CD14-positive monocyte (primary cell): Measurements from ENCODE around the gene PCSK4. TPM values are rescaled to one million over a fixed set of nuclear protein-coding genes. Genes with fewer than 3 reads are reported as not detected.

Source experiments
- DNase-seq, 3 donors: peaks; one replicate each; pipeline ENCODE4 v3.0.0-alpha.2; 2011 to 2022
- H2AFZ ChIP-seq: 2 replicates; pipeline ENCODE4 v1.6.0; 2012; ENCODE audit warnings: mild to moderate bottlenecking, low read depth, low read length, inconsistent platforms; ENCODE audit not compliant: insufficient read depth, poor library complexity, severe bottlenecking
- H3K27ac ChIP-seq, 2 donors: 1 replicate in 1 of 2; 2 replicates in 1 of 2; pipeline ENCODE4 v1.5.1; 2012 to 2013; ENCODE audit warnings: low read length in 2 of 2, control low read depth in 1 of 2, inconsistent platforms in 1 of 2, low read depth in 1 of 2, mild to moderate bottlenecking in 1 of 2
- H3K27me3 ChIP-seq, 2 donors: one replicate each; pipeline versions ENCODE4 v1.6.0 to v1.6.1; 2011 to 2013; ENCODE audit warnings: low read length in 2 of 2; ENCODE audit not compliant: control insufficient read depth in 2 of 2, insufficient read depth in 2 of 2
- H3K36me3 ChIP-seq, 2 donors: replicated peaks in 1 of 2; 1 replicate in 1 of 2; 2 replicates in 1 of 2; pipeline versions ENCODE4 v1.5.1 to v1.6.1; 2012 to 2013; ENCODE audit warnings: low read length in 2 of 2, control low read depth in 1 of 2, inconsistent platforms in 1 of 2, mild to moderate bottlenecking in 1 of 2; ENCODE audit not compliant: insufficient read depth in 2 of 2, control insufficient read depth in 1 of 2
- H3K4me1 ChIP-seq, 2 donors: 1 replicate in 1 of 2; 2 replicates in 1 of 2; pipeline versions ENCODE4 v1.5.1 to v1.6.1; 2012 to 2013; ENCODE audit warnings: low read length in 2 of 2, control low read depth in 1 of 2, inconsistent platforms in 1 of 2, mild to moderate bottlenecking in 1 of 2, moderate library complexity in 1 of 2; ENCODE audit not compliant: insufficient read depth in 2 of 2, control insufficient read depth in 1 of 2
- H3K4me2 ChIP-seq: replicated peaks from 2 replicates; pipeline ENCODE3; 2012; ENCODE audit warnings: low read length, moderate library complexity, mild to moderate bottlenecking; ENCODE audit not compliant: poor library complexity, severe bottlenecking; ENCODE audit errors: extremely low read depth
- H3K4me3 ChIP-seq, 3 experiments: fragments of 200-600 bp in 1 of 3; sonication (generic) in 1 of 3; replicated peaks in 1 of 3; 1 replicate in 2 of 3; 2 replicates in 1 of 3; pipeline ENCODE4 v1.5.1; 2011 to 2013; ENCODE audit warnings: low read length in 3 of 3, mild to moderate bottlenecking in 3 of 3, control low read depth in 2 of 3, low read depth in 2 of 3, inconsistent platforms in 1 of 3, moderate library complexity in 1 of 3
- H3K79me2 ChIP-seq: 2 replicates; pipeline ENCODE4 v1.6.0; 2012; ENCODE audit warnings: mild to moderate bottlenecking, control low read depth, inconsistent platforms, low read length, moderate library complexity; ENCODE audit not compliant: insufficient read depth
- H3K9ac ChIP-seq: 2 replicates; pipeline ENCODE4 v1.6.0; 2017; ENCODE audit warnings: low read length, mild to moderate bottlenecking; ENCODE audit not compliant: insufficient read depth, poor library complexity, severe bottlenecking
- H3K9me3 ChIP-seq, 2 donors: replicated peaks in 1 of 2; 1 replicate in 1 of 2; 2 replicates in 1 of 2; pipeline versions ENCODE4 v1.5.1 to v1.6.1; 2012 to 2013; ENCODE audit warnings: low read length in 2 of 2, control low read depth in 1 of 2; ENCODE audit not compliant: control insufficient read depth in 1 of 2, insufficient read depth in 1 of 2
- H4K20me1 ChIP-seq: 2 replicates; pipeline ENCODE4 v1.6.0; 2012; ENCODE audit warnings: mild to moderate bottlenecking, low read length, control low read depth, moderate library complexity; ENCODE audit not compliant: insufficient read depth
- H3K27ac Mint-ChIP-seq, 7 donors: one replicate each; pipeline ENCODE4 v1.8.0; 2020; ENCODE audit warnings: mild to moderate bottlenecking in 7 of 7, mixed read lengths in 7 of 7, moderate library complexity in 6 of 7, inconsistent platforms in 2 of 7
- H3K27me3 Mint-ChIP-seq, 3 donors: one replicate each; pipeline ENCODE4 v1.8.0; 2021 to 2022; ENCODE audit warnings: low read depth in 3 of 3, mild to moderate bottlenecking in 3 of 3, mixed read lengths in 3 of 3, moderate library complexity in 3 of 3, inconsistent platforms in 1 of 3
- H3K36me3 Mint-ChIP-seq, 2 donors: one replicate each; pipeline ENCODE4 v1.8.0; 2020; ENCODE audit warnings: mixed read lengths in 2 of 2, inconsistent platforms in 1 of 2, mild to moderate bottlenecking in 1 of 2
- H3K4me1 Mint-ChIP-seq: one replicate; pipeline ENCODE4 v1.8.0; 2020; ENCODE audit warnings: mild to moderate bottlenecking, mixed read lengths
- H3K4me3 Mint-ChIP-seq, 2 donors: one replicate each; pipeline ENCODE4 v1.8.0; 2020; ENCODE audit warnings: mild to moderate bottlenecking in 2 of 2, mixed read lengths in 2 of 2, moderate library complexity in 1 of 2
- H3K9me3 Mint-ChIP-seq, 7 donors: one replicate each; pipeline ENCODE4 v1.8.0; 2020 to 2022; ENCODE audit warnings: mixed read lengths in 7 of 7, mild to moderate bottlenecking in 6 of 7, moderate library complexity in 6 of 7, inconsistent platforms in 2 of 7
- WGBS: methylation state at CpG from one replicate; pipeline ENCODE4 v1.1.5; 2013; ENCODE audit warnings: missing lambda C conversion rate; ENCODE audit not compliant: insufficient coverage; 5-methylcytosine and 5-hydroxymethylcytosine counted together
- intact Hi-C, 2 donors: fragments of 100-400 bp; cut with micrococcal nuclease; formaldehyde crosslinking; loops; one replicate each; pipeline versions ENCODE4 v1.15.0 to v1.15.1; 2023
- polyA plus RNA-seq, 3 donors: library from polyadenylated mRNA; depleted of rRNA in 1 of 3; unstranded in 2 of 3; stranded (reverse) in 1 of 3; fragments of 300-500 nt in 2 of 3; fragments of >200 nt in 1 of 3; fragmentation: Illumina TruSeq in 2 of 3; gene quantifications; 1 replicate in 2 of 3; 2 replicates in 1 of 3; pipeline ENCODE4 v1.2.3, GENCODE V29; 2012 to 2021
- TF ChIP-seq, protein P1 (sequence below): fragments of 200-600 bp; IDR thresholded peaks from one replicate; pipeline ENCODE4 v1.8.0; 2022; ENCODE audit warnings: antibody characterized with exemption, mild to moderate bottlenecking

Gene PCSK4
- polyA plus RNA-seq, 3 donors: 0.34 to 1.0 TPM; not detected in 1

DNA sequence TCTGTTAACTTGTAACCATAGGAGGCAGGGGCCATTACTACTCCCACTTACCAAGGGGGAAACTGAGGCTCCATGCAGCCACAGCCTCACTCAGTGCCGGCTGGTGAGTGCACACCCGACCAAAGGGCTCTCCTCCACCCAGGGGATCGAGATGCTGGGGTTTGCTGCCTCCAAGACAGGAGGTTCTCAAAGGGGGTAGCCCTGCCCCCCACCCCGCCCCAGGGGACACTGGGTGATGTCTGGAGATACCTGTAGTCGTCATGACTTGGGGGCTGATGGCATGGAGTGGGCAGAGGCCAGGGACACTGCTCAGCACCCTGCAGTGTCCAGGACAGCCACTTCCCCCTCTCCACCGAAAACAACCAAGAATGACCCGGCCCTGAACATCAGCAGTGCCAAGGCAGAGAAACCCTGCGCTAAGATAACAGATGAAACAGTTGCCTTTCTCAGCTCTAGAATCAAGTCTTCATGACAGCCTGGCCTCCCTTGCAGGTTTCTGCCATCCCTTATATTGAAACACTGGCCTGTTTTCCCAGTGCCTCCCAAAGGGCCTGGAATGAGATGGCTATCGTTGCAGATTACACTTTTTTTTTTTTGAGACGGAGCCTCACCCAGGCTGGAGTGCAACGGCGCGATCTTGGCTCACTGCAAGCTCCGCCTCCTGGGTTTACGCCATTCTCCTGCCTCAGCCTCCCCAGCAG is 4.1 kb upstream of the PCSK4 start:
- peaks cover 14 to 24% of the 10 kb centered on the region in 2 donors for H3K4me1 ChIP-seq
- Mint-ChIP-seq H3K9me3 (peaks cover 0 to 5% (median 0%) of the 10 kb centered on the region in 7 donors), H3K4me3 (no peak overlapping the region), H3K27ac (no peak overlapping the region), H3K27me3 (peaks cover 14 to 31% (median 31%) of the 10 kb centered on the region in 3 donors), H3K36me3 (no peaks in the 10 kb centered on the region), H3K4me1 (peaks cover 16% of the 10 kb centered on the region)
- no peaks in the 10 kb centered on the region for H3K9me3 ChIP-seq
- H3K9ac ChIP-seq: no peak overlapping the region
- TF ChIP-seq, protein P1, sequence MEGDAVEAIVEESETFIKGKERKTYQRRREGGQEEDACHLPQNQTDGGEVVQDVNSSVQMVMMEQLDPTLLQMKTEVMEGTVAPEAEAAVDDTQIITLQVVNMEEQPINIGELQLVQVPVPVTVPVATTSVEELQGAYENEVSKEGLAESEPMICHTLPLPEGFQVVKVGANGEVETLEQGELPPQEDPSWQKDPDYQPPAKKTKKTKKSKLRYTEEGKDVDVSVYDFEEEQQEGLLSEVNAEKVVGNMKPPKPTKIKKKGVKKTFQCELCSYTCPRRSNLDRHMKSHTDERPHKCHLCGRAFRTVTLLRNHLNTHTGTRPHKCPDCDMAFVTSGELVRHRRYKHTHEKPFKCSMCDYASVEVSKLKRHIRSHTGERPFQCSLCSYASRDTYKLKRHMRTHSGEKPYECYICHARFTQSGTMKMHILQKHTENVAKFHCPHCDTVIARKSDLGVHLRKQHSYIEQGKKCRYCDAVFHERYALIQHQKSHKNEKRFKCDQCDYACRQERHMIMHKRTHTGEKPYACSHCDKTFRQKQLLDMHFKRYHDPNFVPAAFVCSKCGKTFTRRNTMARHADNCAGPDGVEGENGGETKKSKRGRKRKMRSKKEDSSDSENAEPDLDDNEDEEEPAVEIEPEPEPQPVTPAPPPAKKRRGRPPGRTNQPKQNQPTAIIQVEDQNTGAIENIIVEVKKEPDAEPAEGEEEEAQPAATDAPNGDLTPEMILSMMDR: no peak
- no peaks in the 10 kb centered on the region for H3K36me3 ChIP-seq
- no peak overlapping the region for H3K4me3 ChIP-seq
- no peak overlapping the region for H3K4me2 ChIP-seq
- no peak overlapping the region for H2AFZ ChIP-seq
- WGBS: 88% methylated on average over 10 of the region's 15 CpGs
- DNase-seq: no peak
- intact Hi-C loops: loop anchor here in 1 of 2 donors (5.0 kb wide), 1 partner anchor 73 kb away; the partner anchor contains the start of gene MEX3D
- H3K79me2 ChIP-seq: no peaks in the 10 kb centered on the region
- no peak overlapping the region for H3K27ac ChIP-seq
- peaks cover 0 to 21% of the 10 kb centered on the region in 2 donors for H3K27me3 ChIP-seq
- no peaks in the 10 kb centered on the region for H4K20me1 ChIP-seq

DNA sequence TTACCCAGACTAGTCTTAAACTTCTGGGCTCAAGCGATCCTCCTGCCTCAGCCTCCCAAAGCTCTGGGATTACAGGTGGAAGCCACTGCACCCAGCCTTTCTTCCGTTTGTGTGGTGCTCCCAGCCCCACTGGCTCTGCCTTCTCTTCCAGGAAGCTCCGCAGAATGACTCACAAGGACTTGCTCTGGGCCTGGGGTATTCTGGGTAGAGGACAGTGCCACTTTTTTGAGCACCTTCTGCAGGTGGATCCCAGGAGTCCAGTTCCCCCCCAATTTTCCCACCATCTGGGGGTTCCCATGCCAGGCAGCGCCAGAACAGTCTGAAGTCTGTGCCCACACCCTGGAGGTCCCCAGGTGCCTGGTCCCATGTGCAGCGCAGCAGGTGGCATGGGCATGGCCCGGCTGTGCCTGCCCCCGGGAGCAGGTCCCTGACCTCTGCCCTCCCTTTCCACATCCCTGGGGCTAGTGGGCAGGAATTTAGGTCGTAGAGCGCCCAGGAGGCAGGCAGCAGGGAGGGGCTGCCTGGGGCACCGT is 2.4 kb upstream of the PCSK4 start:
- WGBS: 95% methylated on average over 3 of the region's 10 CpGs
- intact Hi-C loops: loop anchor here in 1 of 2 donors (5.0 kb wide), 1 partner anchor 75 kb away; the partner anchor contains the start of gene MEX3D
- Mint-ChIP-seq H3K27me3 (peaks cover 14 to 31% (median 31%) of the 10 kb centered on the region in 3 donors), H3K4me1 (peaks cover 20% of the 10 kb centered on the region), H3K4me3 (peak overlapping the region in 1 of 2 donors; percentile 30), H3K27ac (no peak overlapping the region), H3K9me3 (peaks cover 0 to 6% (median 0%) of the 10 kb centered on the region in 7 donors), H3K36me3 (no peaks in the 10 kb centered on the region)
- Histone ChIP-seq H2AFZ (no peak overlapping the region), H3K36me3 (no peaks in the 10 kb centered on the region), H3K4me1 (peaks cover 18 to 35% of the 10 kb centered on the region in 2 donors), H3K9ac (no peak overlapping the region), H3K27ac (no peak overlapping the region), H4K20me1 (no peaks in the 10 kb centered on the region), H3K9me3 (no peaks in the 10 kb centered on the region), H3K79me2 (no peaks in the 10 kb centered on the region), H3K4me3 (no peak overlapping the region), H3K27me3 (peaks cover 0 to 21% of the 10 kb centered on the region in 2 donors), H3K4me2 (no peak overlapping the region)
- DNase-seq: no peak
- TF ChIP-seq, protein P1: no peak
